Suprapubic skin (tissue), 4 donors: ENCODE measurements around the gene AADAC.

Experiments
- CTCF ChIP-seq, 2 donors: fragments of 200-600 bp in 1 of 2; fragments of 450-650 bp in 1 of 2; sonication (generic) in 1 of 2; IDR thresholded peaks; one replicate each; pipeline ENCODE4 v1.5.1; 2016 to 2019; ENCODE audit warnings: antibody characterized with exemption in 2 of 2, mild to moderate bottlenecking in 1 of 2, moderate library complexity in 1 of 2
- EP300 ChIP-seq: sonication (generic); formaldehyde crosslinking; IDR thresholded peaks from one replicate; pipeline ENCODE4 v1.6.1; 2017; ENCODE audit warnings: antibody characterized with exemption
- POLR2A ChIP-seq, 2 donors: fragments of 450-650 bp; IDR thresholded peaks; one replicate each; pipeline ENCODE4 v1.6.1; 2017; ENCODE audit warnings: antibody characterized with exemption in 2 of 2, mild to moderate bottlenecking in 2 of 2, moderate library complexity in 2 of 2
- POLR2AphosphoS5 ChIP-seq, 3 donors: sonication (generic); formaldehyde crosslinking; IDR thresholded peaks; one replicate each; pipeline ENCODE4 v1.6.1; 2017; ENCODE audit warnings: antibody characterized with exemption in 3 of 3

GRCh38 chr3:151789853-151790463, 24.0 kb upstream of the AADAC start:
- TF ChIP-seq POLR2A (IDR thresholded peaks at IDR 0.05), result no peak
- TF ChIP-seq CTCF (IDR thresholded peaks at IDR 0.05), result no peak
- no peak for TF ChIP-seq POLR2AphosphoS5 (IDR thresholded peaks at IDR 0.05)
- TF ChIP-seq EP300, result no peak
